ENCODE measurements around the gene OR2M4.
"Not testable (repeated sequence)": the region's sequence is repeated elsewhere in the genome, so short reads cannot be mapped to it uniquely, and the experiment has no call there.

The OR2M4 gene, protein sequence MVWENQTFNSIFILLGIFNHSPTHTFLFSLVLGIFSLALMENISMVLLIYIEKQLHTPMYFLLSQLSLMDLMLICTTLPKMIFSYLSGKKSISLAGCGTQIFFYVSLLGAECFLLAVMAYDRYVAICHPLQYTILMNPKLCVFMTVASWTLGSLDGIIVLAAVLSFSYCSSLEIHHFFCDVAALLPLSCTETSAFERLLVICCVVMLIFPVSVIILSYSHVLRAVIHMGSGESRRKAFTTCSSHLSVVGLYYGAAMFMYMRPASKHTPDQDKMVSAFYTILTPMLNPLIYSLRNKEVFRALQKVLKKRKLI

DNA sequence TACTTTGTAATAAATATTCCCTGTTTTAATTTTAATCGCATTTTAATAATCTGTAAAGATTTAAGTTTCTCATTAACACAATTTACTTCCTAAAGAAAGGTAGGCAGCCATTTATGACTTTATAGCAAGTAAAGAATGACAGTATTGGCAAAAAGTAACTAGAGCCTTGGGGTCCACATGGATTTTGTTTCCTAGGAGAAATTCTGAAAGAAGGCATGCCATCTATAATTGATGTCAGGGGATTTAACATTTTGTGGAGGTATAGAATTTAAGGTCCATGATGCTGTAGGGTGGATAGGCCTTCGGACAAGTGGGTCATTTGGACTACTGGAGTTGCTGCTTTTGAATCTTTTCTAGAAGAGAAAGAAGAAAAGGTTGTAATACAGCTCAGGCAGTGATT lies at the start of gene OR2M4:
Gene OR2M4 (plus strand): TSS at position 301 of the 400 bp plus-strand sequence. CDS start 7,512 bp downstream, outside the sequence.
- no peak for DNase-seq (ENCODE audit: low spot score)

DNA sequence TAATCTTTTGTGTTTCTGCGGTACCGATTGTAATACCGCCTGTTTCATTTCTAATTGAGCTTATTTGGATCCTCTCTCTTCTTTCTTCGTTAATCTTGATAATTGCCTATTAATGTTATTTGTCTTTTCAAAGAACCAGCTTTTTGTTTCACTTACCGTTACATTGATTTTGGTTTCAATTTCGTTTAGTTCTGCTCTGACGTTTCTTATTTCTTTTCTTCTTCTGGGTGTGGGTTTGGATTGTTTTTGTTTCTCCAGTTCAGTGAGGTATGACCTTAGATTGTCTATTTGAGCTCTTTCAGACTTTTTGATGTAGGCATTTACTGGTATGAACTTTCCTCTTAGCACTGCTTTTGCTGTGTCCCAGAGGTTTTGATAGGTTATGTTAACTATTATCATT lies 47.2 kb upstream of the OR2M4 start:
- DNase-seq (ENCODE audit: low spot score) = no peak

DNA sequence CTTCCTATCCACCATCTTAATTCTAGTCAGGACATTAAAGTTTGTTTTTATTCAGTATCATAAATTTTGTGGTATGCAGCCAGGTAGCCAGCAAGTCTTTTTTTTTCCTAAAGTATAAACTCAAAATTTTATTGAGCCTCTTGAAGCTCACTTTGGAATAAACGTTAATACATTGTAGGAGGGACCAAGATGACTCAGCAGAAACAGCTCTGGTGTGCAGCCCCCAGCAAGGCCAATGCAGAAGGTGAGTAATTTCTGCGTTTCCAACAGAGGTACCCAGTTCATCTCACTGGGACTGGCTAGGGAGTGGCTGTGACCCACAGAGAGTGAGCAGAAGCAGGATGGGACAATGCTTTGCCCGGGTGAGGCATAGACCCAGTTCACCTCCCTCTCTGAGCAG lies 43.9 kb upstream of the OR2M4 start:
- DNase-seq (ENCODE audit: low spot score) = no peak

DNA sequence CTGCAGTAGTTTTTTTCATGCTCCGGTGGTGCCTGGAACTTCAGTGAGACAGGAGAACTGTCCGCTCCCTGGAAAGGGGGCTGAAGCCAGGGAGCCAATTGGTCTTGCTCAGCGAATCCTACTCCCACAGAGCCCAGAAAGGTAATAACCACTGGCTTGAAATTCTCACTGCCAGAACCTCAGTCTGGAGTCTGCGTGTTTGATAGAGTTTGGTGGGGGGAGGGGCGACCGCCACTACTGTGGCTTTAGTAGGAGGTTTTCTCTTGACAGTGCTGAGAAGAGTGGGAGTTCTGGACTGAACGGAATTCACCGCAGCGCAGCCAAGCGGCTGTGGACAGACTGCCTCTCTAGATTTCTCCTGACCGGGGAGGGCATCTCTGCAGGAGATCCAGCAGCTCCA lies 42.2 kb upstream of the OR2M4 start:
- no peak for DNase-seq (ENCODE audit: low spot score)

DNA sequence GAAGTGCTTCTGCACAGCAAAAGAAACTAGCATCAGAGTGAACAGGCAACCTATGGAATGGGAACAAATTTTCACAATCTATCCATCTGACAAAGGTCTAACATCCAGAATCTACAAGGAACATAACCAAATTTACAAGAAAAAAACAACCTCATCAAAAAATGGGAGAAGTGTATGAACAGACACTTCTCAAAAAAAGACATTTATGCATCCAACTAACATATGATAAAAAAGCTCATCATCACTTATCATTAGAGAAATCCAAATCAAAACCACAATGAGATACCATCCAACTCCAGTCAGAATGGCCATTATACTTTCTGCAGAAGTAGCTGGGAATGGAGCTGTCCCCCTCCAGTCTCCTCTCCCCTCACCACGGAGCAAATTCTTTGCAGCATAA lies 37.1 kb upstream of the OR2M4 start:
- no peak for DNase-seq (ENCODE audit: low spot score)

DNA sequence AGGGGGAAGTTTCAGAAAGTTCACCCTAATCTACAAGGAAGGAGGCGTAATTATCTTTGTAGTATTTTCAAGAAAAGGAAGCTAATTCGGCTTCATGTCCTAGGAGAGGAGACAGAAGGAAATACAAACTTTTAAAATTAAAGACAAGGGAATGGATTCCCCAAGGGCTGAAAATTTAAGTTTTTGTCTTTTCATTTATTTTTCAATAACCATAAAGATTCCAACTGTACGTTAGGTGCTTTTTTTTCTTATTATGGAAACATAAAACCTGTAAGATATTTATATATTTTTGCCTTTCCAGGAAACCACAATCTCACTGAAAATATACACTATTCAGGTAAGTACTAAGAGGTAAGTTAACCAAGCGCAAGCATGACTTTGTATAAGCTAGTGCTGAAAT lies 34.3 kb upstream of the OR2M4 start, which contains the start of gene OR2M3:
Gene OR2M3 (plus strand): TSS at position 301 of the 400 bp plus-strand sequence. CDS start 5,803 bp downstream, outside the sequence.
- DNase-seq (ENCODE audit: low spot score) = no peak

DNA sequence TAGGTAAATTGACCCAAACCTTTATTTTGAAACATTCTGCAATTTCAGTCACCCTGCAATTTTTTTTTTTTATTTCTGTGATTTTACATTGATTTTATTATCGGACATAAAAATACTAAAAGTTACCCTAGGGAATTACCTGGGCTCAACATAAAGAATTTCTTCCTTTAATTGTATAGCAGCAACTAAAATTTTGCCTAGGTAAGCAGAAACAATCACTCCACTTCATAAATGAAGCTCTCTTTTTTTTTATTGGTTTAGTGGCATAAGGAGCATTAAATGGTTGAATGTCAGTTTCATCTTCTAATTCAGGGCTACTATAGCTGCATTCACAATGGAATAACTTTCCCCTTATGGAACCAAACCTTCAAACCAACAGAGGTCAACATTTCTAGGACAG lies 15.3 kb upstream of the OR2M4 start:
- no peak for DNase-seq (ENCODE audit: low spot score)

DNA sequence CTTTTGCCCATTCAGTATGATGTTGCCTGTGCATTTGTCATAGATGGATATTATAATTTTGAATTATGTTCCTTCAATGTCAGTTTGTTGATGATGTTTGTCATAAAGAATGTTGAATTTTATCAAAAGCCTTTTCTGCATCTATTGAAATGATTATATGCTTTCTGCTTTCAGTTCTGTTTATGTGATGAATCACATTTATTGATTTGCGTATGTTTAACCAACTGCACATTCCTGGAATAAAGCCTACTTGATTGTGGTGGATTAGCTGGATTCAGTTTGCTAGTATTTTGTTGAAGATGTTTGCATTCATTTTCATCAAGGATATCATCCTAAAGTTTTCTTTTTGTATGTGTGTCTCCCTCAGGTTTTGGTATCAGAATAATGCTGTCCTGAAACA lies 5.7 kb upstream of the OR2M4 start:
- DNase-seq (ENCODE audit: low spot score) = no peak

DNA sequence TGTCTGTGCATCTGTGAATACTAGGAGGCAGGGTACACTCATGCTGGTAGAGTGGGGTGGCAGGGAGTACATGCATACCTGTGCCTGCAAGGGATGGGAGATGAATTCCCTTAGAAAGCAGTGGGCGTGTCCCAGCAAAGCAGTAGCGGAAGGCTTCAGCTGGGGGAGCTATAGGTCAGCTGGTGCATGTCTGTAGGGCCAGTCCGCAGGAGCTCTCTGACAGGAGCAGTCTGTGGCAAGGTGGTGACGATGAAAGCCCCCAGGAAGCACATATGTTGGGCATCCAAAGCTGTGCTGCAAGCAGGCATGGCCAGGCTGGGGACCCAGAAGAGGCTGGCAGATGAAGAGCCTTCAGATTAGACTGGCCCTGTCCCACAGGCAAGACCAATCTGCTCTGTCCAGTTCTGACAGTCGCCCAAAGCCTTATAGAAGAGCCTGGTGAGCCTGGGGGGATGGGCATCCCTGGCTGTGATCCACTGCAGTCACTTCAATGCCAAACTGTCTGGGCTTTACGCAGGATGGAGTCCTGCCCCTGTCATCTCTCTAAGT lies 1.8 kb upstream of the OR2M4 start:
- no peak for DNase-seq (ENCODE audit: low spot score)

DNA sequence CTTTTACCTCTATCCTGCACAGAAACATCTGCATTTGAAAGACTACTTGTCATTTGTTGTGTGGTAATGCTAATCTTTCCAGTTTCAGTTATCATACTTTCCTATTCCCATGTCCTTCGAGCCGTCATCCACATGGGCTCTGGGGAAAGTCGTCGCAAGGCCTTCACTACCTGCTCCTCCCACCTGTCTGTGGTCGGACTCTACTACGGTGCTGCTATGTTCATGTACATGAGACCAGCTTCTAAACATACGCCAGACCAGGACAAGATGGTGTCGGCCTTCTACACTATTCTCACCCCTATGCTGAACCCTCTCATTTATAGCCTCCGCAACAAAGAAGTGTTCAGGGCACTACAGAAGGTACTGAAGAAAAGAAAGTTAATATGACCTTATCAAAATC lies 8.3 kb downstream of the OR2M4 start:
- DNase-seq (ENCODE audit: low spot score) = no peak

DNA sequence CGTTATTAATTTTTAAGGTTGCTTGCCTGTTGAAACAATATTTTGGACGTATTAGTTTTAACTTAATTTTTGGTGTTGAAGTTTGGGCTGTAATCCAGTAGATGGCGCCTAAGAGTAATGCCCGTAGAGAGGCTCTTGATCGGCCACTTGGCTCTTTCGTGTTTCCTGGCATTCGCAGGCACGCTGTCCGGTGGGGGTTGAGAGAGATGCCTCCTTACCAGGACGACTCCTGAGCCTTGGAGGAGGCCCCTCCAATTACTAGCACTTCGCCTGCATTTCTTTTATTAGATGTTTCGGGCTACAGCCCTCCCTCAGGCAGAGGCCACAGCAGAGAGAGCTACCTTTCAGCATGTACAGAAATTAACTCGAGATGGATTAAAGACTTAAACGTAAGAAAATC lies 12.0 kb downstream of the OR2M4 start:
- DNase-seq (ENCODE audit: low spot score) = peak; percentile 27

DNA sequence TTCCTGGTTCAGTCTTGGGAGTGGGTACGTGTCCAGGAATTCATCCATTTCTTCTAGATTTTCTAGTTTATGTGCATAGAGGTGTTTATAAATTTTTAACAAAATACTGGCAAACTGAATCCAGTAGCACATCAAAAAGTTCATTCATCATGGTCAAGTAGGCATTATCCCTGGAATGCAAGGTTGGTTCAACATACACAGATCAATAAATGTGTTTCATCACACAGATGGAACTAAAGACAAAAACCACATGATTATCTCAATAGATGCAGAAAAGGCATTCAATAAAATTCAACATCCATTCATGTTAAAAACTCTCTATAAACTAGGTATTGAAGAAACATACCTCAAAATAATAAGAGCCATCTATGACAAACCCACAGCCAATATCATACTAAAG lies 28.1 kb downstream of the OR2M4 start:
- DNase-seq (ENCODE audit: low spot score) = not testable (repeated sequence)

DNA sequence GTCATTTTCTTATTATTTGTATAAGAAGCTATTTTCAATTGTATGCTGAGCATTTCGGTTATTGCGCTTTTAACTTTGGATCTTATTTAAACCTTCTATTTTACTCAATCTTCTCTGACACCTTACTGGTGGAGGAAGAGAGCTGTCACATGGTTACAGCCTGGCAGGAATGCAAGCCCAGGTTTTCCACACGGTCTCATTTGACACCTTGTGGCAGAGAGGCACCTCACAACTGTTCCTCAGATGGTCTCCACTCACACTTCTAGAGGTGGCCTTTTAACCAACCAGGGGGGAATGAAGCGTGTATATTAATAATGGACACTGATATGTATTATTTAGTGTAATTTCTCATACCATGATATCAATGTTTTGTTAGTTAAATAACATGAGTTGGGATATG lies 37.0 kb downstream of the OR2M4 start:
- DNase-seq (ENCODE audit: low spot score) = no peak

DNA sequence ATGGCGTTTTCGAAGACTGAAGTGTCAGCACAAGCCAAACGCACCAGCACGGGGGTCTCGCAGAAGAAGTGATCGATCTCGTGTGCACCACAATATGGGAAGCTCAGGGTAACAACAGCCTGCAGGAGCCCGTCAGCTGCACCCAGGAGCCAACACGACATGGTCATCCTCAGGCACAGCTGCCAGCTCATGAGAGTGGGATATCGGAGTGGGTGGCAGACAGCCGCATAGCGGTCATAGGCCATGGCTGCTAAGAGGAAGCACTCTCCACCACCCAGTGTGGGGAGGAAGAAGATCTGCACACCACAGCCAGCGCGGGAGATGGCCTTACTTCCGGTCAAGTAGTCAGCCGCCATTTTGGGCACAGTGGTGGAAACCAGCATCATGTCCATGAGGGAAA lies 42.0 kb downstream of the OR2M4 start:
- DNase-seq (ENCODE audit: low spot score) = not testable (repeated sequence)

DNA sequence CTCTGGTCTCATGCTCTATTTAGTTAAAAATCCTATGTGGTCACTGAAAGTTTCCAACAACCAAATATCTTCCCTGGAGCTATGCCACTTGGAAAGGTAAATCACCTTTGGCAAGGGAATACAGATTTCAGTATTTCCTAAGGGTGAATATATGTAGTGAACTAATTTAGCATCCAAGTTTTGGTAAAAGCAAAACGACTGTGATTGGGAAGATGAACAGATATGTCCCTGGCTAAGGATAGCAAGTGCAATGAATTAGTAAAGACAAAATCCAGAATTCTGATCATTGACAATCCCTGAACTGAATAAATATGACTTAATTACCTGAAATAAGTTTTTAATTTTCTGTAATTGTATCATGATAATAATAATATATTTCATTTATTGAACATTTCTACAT lies 46.7 kb downstream of the OR2M4 start, which contains the start of gene OR2T33:
Gene OR2T33 (minus strand): TSS at position 101 of the 400 bp plus-strand sequence. CDS start 4,162 bp downstream, outside the sequence.
- no peak for DNase-seq (ENCODE audit: low spot score)

DNA sequence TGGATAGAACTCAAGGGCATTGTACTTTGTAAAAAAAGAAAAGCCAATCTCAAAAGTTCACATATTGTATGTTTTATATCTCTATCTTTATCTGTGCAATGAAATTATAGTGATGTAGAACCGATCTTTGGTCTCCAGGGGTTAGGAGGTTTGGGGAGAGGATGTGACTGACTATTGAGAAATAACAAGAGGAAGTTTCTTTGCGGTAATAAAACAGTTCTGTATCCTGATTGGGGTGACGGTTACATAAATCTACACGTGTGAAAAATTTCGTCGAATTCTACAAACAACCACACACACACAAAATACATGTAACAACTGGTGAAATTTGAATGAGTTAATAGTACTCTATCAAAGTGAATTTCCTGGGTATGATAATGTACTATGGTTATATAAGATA lies 57.2 kb downstream of the OR2M4 start:
- no peak for DNase-seq (ENCODE audit: low spot score)

Measured in iPS-NIHi11 (cell line).